Urothelium cell line (cell line): ENCODE measurements around the gene WASF1.
"Not testable (repeated sequence)": the region's sequence is repeated elsewhere in the genome, so short reads cannot be mapped to it uniquely, and the experiment has no call there.

Source experiments
- DNase-seq: peaks from one replicate; pipeline ENCODE4 v3.0.0; 2011; ENCODE audit warnings: low spot score, mixed read lengths
- FAIRE-seq: peaks from 2 replicates; lab custom pipeline; 2011; peaks lifted over from hg19 to GRCh38; lab: Jason Lieb, UNC

Gene WASF1

GRCh38 chr6:110178626-110179405 is 654 bp downstream of the WASF1 start:
- FAIRE-seq (no peak), DNase-seq (peak; percentile 34)

GRCh38 chr6:110173506-110174132 is 5.9 kb downstream of the WASF1 start:
- no peak for FAIRE-seq

DNA sequence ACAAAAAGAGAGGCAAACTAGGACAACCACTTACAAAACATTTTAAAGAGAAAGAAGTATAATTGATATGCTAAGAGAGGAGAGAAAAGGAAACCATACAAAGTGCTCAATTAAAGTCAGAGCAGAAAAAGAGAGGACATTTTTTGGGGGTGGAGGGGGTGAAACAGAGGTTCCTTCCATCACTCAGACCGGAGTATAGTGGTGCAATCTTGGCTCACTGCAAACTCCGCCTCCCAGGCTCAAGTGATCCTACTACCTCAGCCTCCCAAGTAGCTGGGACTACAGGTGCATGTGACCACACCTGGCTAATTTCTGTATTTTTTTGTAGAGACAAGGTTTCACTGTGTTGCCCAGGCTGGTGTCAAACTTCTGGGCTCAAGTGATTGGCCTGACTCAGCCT is 9.4 kb downstream of the WASF1 start:
- DNase-seq (no peak), FAIRE-seq (no peak)

More at GRCh38 chr6:110173506-110174132, 5.9 kb downstream of the WASF1 start:
- DNase-seq, result no peak

GRCh38 chr6:110158479-110158878 is 21.0 kb downstream of the WASF1 start:
- FAIRE-seq, result no peak

GRCh38 chr6:110147870-110148269 is 31.6 kb downstream of the WASF1 start:
- no peak for FAIRE-seq

More at GRCh38 chr6:110158479-110158878, 21.0 kb downstream of the WASF1 start:
- no peak for DNase-seq

GRCh38 chr6:110140650-110141049 is 38.8 kb downstream of the WASF1 start:
- no peak for FAIRE-seq
- DNase-seq, result no peak

More at GRCh38 chr6:110147870-110148269, 31.6 kb downstream of the WASF1 start:
- DNase-seq, result no peak

DNA sequence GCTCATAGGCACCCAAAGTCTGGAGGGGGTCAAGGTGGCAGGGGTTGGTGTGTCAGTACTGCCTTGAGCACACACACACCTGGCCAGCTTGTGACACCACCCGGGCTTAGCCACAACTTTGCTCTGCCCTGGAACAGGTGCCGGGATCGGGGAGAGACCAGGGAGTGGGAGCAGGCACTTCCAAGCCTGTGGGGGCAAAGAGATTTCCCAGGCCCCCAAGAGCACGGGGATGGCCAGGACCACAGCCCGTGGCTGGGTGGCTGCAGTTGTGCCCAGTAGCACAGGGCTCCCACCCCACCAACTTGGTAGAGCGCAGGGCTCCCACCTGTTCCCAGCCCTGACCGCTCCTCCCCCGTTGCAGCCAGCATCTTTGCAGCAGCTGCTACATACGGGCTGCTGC is 40.4 kb downstream of the WASF1 start:
- no peak for FAIRE-seq
- no peak for DNase-seq

- FAIRE-seq, result no peak
- DNase-seq, result no peak
These were observed 41.3 kb downstream of the WASF1 start for GRCh38 chr6:110137924-110138887.

DNA sequence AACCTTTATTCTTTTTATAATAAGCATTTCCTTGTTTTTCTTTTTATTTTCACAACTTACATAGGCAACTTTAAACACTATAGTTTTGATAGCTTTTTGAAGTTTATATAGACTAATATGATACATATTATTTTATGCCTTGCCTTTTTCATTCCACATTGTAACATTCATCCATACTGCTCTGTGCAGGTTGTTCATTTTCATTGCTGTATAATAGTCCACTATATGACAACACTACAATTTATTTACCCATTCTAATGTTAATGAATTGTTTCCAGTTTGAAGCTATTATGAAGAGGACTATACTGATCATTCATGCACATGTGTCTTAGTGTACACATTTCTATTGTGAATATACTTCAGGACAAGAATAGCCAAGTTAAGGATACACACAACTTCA is 49.1 kb downstream of the WASF1 start:
- FAIRE-seq, result no peak
- DNase-seq, result no peak

DNA sequence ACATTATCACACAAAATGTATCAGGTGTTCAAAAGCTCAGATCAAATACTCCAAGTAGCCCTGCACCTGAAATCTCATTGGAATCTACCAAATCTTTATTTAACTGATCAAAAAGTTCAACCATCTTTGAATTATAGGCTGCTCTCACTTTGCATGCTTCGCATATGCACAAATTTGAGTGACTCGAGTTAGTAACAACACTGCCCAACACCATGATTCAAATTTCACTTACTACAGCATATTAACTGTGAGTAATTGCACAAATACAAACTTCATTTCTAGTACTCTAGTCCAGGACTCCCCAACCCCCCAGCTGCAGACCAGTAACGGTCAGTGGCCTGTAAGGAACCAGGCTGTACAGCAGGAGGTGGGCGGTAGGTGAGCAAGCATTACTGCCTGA is 51.1 kb downstream of the WASF1 start:
- FAIRE-seq (no peak), DNase-seq (no peak)

- FAIRE-seq (no peak), DNase-seq (no peak)
These were observed 54.1 kb downstream of the WASF1 start for GRCh38 chr6:110125361-110125760.

- not testable (repeated sequence) for DNase-seq, FAIRE-seq
These were observed 57.8 kb downstream of the WASF1 start for GRCh38 chr6:110121655-110122054.

GRCh38 chr6:110116258-110116657 is 63.2 kb downstream of the WASF1 start:
- DNase-seq (no peak), FAIRE-seq (no peak)

GRCh38 chr6:110114004-110114403 is 65.5 kb downstream of the WASF1 start:
- no peak for FAIRE-seq
- no peak for DNase-seq

GRCh38 chr6:110105296-110105695 is 74.2 kb downstream of the WASF1 start:
- FAIRE-seq (no peak), DNase-seq (no peak)

DNA sequence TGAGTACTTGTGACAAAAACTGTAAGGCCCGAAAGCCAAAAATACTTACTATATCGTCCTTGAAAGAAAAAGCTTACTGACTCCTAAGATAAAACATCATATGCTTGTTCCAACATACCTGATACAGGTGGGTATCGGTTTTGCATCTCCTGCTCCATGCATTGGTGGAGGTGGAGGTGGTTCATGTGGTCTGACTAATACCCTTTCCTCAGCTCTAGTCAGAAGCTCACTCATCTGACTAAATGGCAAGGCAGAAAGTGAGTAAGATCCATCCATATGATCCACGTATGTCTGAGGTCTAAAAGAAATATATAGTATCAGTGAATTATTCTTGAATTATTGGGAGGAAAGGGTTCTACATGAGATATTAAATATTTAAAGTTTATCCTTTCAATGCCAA is 76.2 kb downstream of the WASF1 start:
- FAIRE-seq (no peak), DNase-seq (no peak)

GRCh38 chr6:110102411-110102810 is 77.1 kb downstream of the WASF1 start:
- FAIRE-seq, result no peak
- no peak for DNase-seq

GRCh38 chr6:110101885-110102284 is 77.6 kb downstream of the WASF1 start:
- DNase-seq (no peak), FAIRE-seq (no peak)

GRCh38 chr6:110098511-110099116 is 80.9 kb downstream of the WASF1 start:
- no peak for FAIRE-seq

GRCh38 chr6:110097443-110097842 is 82.0 kb downstream of the WASF1 start:
- DNase-seq (no peak), FAIRE-seq (no peak)

More at GRCh38 chr6:110098511-110099116, 80.9 kb downstream of the WASF1 start:
- no peak for DNase-seq

DNA sequence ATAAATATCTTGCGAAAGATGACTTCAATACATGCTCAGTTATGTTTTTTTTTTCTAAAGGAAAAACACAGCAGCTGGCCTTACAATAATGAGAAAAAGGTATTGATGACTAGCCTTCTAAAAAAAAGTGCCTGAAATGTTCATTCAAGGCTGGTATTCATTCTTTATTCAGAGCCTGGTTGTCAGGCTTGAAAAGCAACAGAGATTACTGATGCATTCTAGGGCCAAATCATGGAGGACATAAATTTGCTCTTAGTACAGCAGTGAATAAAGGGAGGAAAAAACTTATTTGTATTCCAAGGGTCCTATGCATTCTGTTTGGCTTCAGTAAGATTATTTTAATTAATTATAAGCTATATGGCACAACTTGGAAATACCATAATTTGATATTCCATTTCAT is 83.5 kb downstream of the WASF1 start:
- FAIRE-seq, result no peak
- no peak for DNase-seq
